Measurements from ENCODE around the gene EXOSC9. TPM values are rescaled to one million over a fixed set of nuclear protein-coding genes. Genes with fewer than 3 reads are reported as not detected.

Gene EXOSC9
- total RNA-seq, 2 experiments from 2014 or later: 58.4 to 66.0 TPM

GRCh38 chr4:121785479-121785878 is 15.6 kb upstream of the EXOSC9 start:
- Histone ChIP-seq H3K27ac (ENCODE audit: low read depth, low read length, poor library complexity, severe bottlenecking) (no peak overlapping the region), H3K79me2 (ENCODE audit: insufficient read depth, low read depth, low read length) (no peaks in the 10 kb centered on the region), H3K4me3 (ENCODE audit: low read depth, low read length, poor library complexity, severe bottlenecking) (no peak overlapping the region), H2AFZ (ENCODE audit: low read length) (no peak overlapping the region), H3K9me3 (ENCODE audit: low read length) (no peaks in the 10 kb centered on the region), H4K20me1 (ENCODE audit: insufficient read depth, low read length) (no peaks in the 10 kb centered on the region), H3K4me1 (ENCODE audit: insufficient read depth, low read length, poor library complexity, severe bottlenecking) (no peaks in the 10 kb centered on the region), H3K4me2 (ENCODE audit: low read length) (no peak overlapping the region), H3K36me3 (ENCODE audit: insufficient read depth, low read length) (no peaks in the 10 kb centered on the region), H3K9me2 (ENCODE audit: insufficient read depth, low read length) (no peaks in the 10 kb centered on the region)
- TF ChIP-seq EZH2phosphoT487 (IDR thresholded peaks at IDR 0.05; ENCODE audit: borderline replicate concordance, low read depth, low read length) (no peak), CTCF (conservative IDR thresholded peaks at IDR 0.05; ENCODE audit: low read length) (no peak)
- intact Hi-C loops (cut with micrococcal nuclease; ENCODE audit: unreplicated experiment): no loop called here
- ChIA-PET CTCF (ENCODE audit: unreplicated experiment) (no interaction called here), POLR2A (no interaction called here)
- BruUV-seq (replicated peaks): no TSS peak
- DNase-seq (ENCODE audit: low spot score): no peak

- Histone ChIP-seq H3K4me2 (ENCODE audit: low read length) (no peak overlapping the region), H3K27ac (ENCODE audit: low read depth, low read length, poor library complexity, severe bottlenecking) (no peak overlapping the region), H4K20me1 (ENCODE audit: insufficient read depth, low read length) (no peaks in the 10 kb centered on the region), H3K79me2 (ENCODE audit: insufficient read depth, low read depth, low read length) (no peaks in the 10 kb centered on the region), H3K36me3 (ENCODE audit: insufficient read depth, low read length) (no peaks in the 10 kb centered on the region), H3K9me3 (ENCODE audit: low read length) (no peaks in the 10 kb centered on the region), H3K4me1 (ENCODE audit: insufficient read depth, low read length, poor library complexity, severe bottlenecking) (no peaks in the 10 kb centered on the region), H2AFZ (ENCODE audit: low read length) (no peak overlapping the region), H3K4me3 (ENCODE audit: low read depth, low read length, poor library complexity, severe bottlenecking) (no peak overlapping the region), H3K9me2 (ENCODE audit: insufficient read depth, low read length) (no peaks in the 10 kb centered on the region)
- POLR2A ChIA-PET: interaction anchor here (0.6 kb wide), 1 partner anchor 326 kb away, joined by 7 read pairs; no protein-coding TSS in a partner anchor
- intact Hi-C loops (cut with micrococcal nuclease; ENCODE audit: unreplicated experiment): no loop called here
- no peak for TF ChIP-seq CTCF (conservative IDR thresholded peaks at IDR 0.05; ENCODE audit: low read length)
- no peak for TF ChIP-seq EZH2phosphoT487 (IDR thresholded peaks at IDR 0.05; ENCODE audit: borderline replicate concordance, low read depth, low read length)
- no TSS peak for BruUV-seq (replicated peaks)
- CTCF ChIA-PET (ENCODE audit: unreplicated experiment): no interaction called here
- no peak for DNase-seq (ENCODE audit: low spot score)
These were observed 14.9 kb upstream of the EXOSC9 start for GRCh38 chr4:121786221-121786620.

- no peaks in the 10 kb centered on the region for H3K4me1 ChIP-seq (ENCODE audit: insufficient read depth, low read length, poor library complexity, severe bottlenecking)
- POLR2A ChIA-PET: no interaction called here
- no peak overlapping the region for H3K27ac ChIP-seq (ENCODE audit: low read depth, low read length, poor library complexity, severe bottlenecking)
- H3K4me3 ChIP-seq (ENCODE audit: low read depth, low read length, poor library complexity, severe bottlenecking): no peak overlapping the region
- CTCF ChIA-PET (ENCODE audit: unreplicated experiment): no interaction called here
- no peak overlapping the region for H3K4me2 ChIP-seq (ENCODE audit: low read length)
- no TSS peak for BruUV-seq (replicated peaks)
- TF ChIP-seq CTCF (conservative IDR thresholded peaks at IDR 0.05; ENCODE audit: low read length) (no peak), EZH2phosphoT487 (IDR thresholded peaks at IDR 0.05; ENCODE audit: borderline replicate concordance, low read depth, low read length) (no peak)
- H3K9me2 ChIP-seq (ENCODE audit: insufficient read depth, low read length): no peaks in the 10 kb centered on the region
- no peaks in the 10 kb centered on the region for H4K20me1 ChIP-seq (ENCODE audit: insufficient read depth, low read length)
- no peaks in the 10 kb centered on the region for H3K36me3 ChIP-seq (ENCODE audit: insufficient read depth, low read length)
- H2AFZ ChIP-seq (ENCODE audit: low read length): no peak overlapping the region
- H3K9me3 ChIP-seq (ENCODE audit: low read length): no peaks in the 10 kb centered on the region
- no peaks in the 10 kb centered on the region for H3K79me2 ChIP-seq (ENCODE audit: insufficient read depth, low read depth, low read length)
- DNase-seq (ENCODE audit: low spot score): no peak
- intact Hi-C loops (cut with micrococcal nuclease; ENCODE audit: unreplicated experiment): no loop called here
These were observed 12.2 kb upstream of the EXOSC9 start for GRCh38 chr4:121788896-121789295.

All from OCI-LY7 (cell line).